Measurements from ENCODE around the gene PAM. TPM values are rescaled to one million over a fixed set of nuclear protein-coding genes. Genes with fewer than 3 reads are reported as not detected.

PAM gene
- total RNA-seq, 1 experiment from 2014 or later, result 257 TPM

DNA sequence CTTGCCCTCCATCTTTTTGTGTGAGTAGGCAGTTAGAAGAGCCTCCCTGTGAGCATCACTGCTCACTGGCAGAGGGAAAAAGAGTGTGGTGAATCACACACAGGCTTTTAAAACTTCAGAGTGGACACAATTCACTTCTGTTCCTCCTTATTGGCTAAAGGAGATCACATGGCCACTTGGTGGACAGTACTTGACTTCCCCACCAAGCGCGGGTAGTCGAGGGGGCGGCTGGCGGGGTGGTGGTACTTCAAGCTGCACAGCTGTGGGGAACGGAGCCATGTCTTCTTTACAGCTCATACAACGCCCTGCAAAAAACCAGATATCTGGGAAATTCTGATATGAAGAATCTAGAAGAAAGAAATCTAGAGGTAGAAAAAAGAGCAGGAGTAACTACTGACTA, 95.4 kb downstream of the PAM start:
- ChIA-PET RAD21 (ENCODE audit: low non-redundant PET in 1 of 2, low total read pairs in 2 of 2, uncharacterized antibody in 2 of 2, unreplicated experiment in 2 of 2) (no interaction called here), POLR2A (no interaction called here), CTCF (no interaction called here)
- Histone ChIP-seq H3K27ac (ENCODE audit: low read depth, low read length) (no peak overlapping the region), H3K4me1 (ENCODE audit: control insufficient read depth in 1 of 2, insufficient read depth in 2 of 2, low read length in 2 of 2) (peaks cover 21 to 27% of the 10 kb centered on the region in 2 experiments), H3K79me2 (ENCODE audit: insufficient read depth, low read length) (no peaks in the 10 kb centered on the region; the same call in 1 of the 2 replicates), H4K20me1 (ENCODE audit: insufficient read depth) (no peaks in the 10 kb centered on the region), H3K9ac (ENCODE audit: low read length) (no peak overlapping the region), H3K9me2 (ENCODE audit: insufficient read depth) (no peaks in the 10 kb centered on the region), H3K4me3 (replicated peaks in 1 of 2; ENCODE audit: low read depth in 1 of 2, low read length in 2 of 2) (no peak overlapping the region), H2AFZ (ENCODE audit: low read depth, low read length, poor library complexity, severe bottlenecking) (no peak overlapping the region), H3K27me3 (ENCODE audit: insufficient read depth, low read length) (no peaks in the 10 kb centered on the region), H3K9me3 (ENCODE audit: control insufficient read depth in 1 of 2, insufficient read depth in 1 of 2, low read depth in 1 of 2, low read length in 2 of 2) (no peaks in the 10 kb centered on the region), H3K36me3 (ENCODE audit: control insufficient read depth in 1 of 2, insufficient read depth in 2 of 2, low read length in 2 of 2) (0 out of 4 replicates have a peak, but pooled peaks cover 0 to 4% of the 10 kb centered on the region in 2 experiments), H3K4me2 (ENCODE audit: low read length) (no peak overlapping the region)
- ATAC-seq (no peak), DNase-seq (ENCODE audit: low read depth, low spot score) (no peak)
- no peak for TF ChIP-seq SRF (IDR thresholded peaks at IDR 0.05; ENCODE audit: low read depth)
- intact Hi-C loops (cut with micrococcal nuclease), result no loop called here
- BruUV-seq (replicated peaks), result no TSS peak

DNA sequence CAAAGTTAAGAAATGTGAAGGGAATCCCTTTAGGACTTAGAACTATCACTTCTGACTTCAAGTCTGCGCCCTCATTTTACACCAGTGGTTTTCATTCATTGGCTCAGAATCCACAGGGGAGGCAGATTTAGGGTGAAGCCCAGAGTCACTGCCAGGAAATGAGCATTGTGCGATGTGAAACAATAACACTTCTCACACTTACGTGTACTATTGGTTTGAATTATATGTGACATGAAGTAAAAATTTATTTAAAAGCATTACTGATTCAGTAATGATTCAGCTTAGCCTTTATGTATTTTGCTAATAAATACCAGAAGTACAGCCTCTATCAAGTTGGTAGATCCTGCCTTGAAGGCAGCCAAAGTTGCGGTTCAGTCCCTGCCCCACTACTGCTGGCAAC, 98.6 kb downstream of the PAM start:
- H3K9me2 ChIP-seq (ENCODE audit: insufficient read depth), result no peaks in the 10 kb centered on the region
- no peaks in the 10 kb centered on the region for H4K20me1 ChIP-seq (ENCODE audit: insufficient read depth)
- no peak for ATAC-seq
- no peak overlapping the region for H3K4me3 ChIP-seq (replicated peaks in 1 of 2; ENCODE audit: low read depth in 1 of 2, low read length in 2 of 2)
- no peak overlapping the region for H3K9ac ChIP-seq (ENCODE audit: low read length)
- BruUV-seq (replicated peaks), result no TSS peak
- intact Hi-C loops (cut with micrococcal nuclease), result no loop called here
- POLR2A ChIA-PET, result interaction anchor here (2.6 kb wide), 1 partner anchor 11 kb away, joined by 8 read pairs; no protein-coding TSS in a partner anchor
- no peak overlapping the region for H3K4me2 ChIP-seq (ENCODE audit: low read length)
- H3K79me2 ChIP-seq (ENCODE audit: insufficient read depth, low read length), result no peaks in the 10 kb centered on the region; the same call in 1 of the 2 replicates
- H3K9me3 ChIP-seq (ENCODE audit: control insufficient read depth in 1 of 2, insufficient read depth in 1 of 2, low read depth in 1 of 2, low read length in 2 of 2), result no peaks in the 10 kb centered on the region
- no peak overlapping the region for H2AFZ ChIP-seq (ENCODE audit: low read depth, low read length, poor library complexity, severe bottlenecking)
- CTCF ChIA-PET, result no interaction called here
- no peak for DNase-seq (ENCODE audit: low read depth, low spot score)
- TF ChIP-seq POLR2A (IDR thresholded peaks at IDR 0.05; ENCODE audit: borderline replicate concordance, extremely low read depth, insufficient read depth, insufficient read length) (no peak), YY1 (IDR thresholded peaks at IDR 0.05; ENCODE audit: extremely low read depth, insufficient replicate concordance, low read depth, low read length) (no peak), ZFX (IDR thresholded peaks at IDR 0.05) (no peak)
- TF ChIP-seq, protein P1, sequence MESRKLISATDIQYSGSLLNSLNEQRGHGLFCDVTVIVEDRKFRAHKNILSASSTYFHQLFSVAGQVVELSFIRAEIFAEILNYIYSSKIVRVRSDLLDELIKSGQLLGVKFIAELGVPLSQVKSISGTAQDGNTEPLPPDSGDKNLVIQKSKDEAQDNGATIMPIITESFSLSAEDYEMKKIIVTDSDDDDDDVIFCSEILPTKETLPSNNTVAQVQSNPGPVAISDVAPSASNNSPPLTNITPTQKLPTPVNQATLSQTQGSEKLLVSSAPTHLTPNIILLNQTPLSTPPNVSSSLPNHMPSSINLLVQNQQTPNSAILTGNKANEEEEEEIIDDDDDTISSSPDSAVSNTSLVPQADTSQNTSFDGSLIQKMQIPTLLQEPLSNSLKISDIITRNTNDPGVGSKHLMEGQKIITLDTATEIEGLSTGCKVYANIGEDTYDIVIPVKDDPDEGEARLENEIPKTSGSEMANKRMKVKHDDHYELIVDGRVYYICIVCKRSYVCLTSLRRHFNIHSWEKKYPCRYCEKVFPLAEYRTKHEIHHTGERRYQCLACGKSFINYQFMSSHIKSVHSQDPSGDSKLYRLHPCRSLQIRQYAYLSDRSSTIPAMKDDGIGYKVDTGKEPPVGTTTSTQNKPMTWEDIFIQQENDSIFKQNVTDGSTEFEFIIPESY (IDR thresholded peaks at IDR 0.05; ENCODE audit: extremely low read depth, insufficient replicate concordance, low read length), result no peak
- no peaks in the 10 kb centered on the region for H3K27me3 ChIP-seq (ENCODE audit: insufficient read depth, low read length)
- RAD21 ChIA-PET (ENCODE audit: low non-redundant PET in 1 of 2, low total read pairs in 2 of 2, uncharacterized antibody in 2 of 2, unreplicated experiment in 2 of 2), result no interaction called here
- no peaks in the 10 kb centered on the region for H3K36me3 ChIP-seq (ENCODE audit: control insufficient read depth in 1 of 2, insufficient read depth in 2 of 2, low read length in 2 of 2)
- H3K4me1 ChIP-seq (ENCODE audit: control insufficient read depth in 1 of 2, insufficient read depth in 2 of 2, low read length in 2 of 2), result peaks cover 46 to 48% of the 10 kb centered on the region in 2 experiments
- H3K27ac ChIP-seq (ENCODE audit: low read depth, low read length), result peak overlapping the region; percentile 72; the same call in 1 of the 2 replicates
